ENCODE results near the gene SCARB1.

GRCh38 chr12:124765581-124766489, 97.8 kb downstream of the SCARB1 start:
- TF ChIP-seq CTCF (tag by site-specific recombination; IDR thresholded peaks at IDR 0.05) (no peak), ZBTB7A (tag by site-specific recombination; IDR thresholded peaks at IDR 0.05; ENCODE audit: low read depth) (no peak), KLF9 (tag by site-specific recombination; IDR thresholded peaks at IDR 0.05; ENCODE audit: low read depth) (no peak), ZNF555 (tag by site-specific recombination; conservative IDR thresholded peaks at IDR 0.05) (no peak), IKZF3 (tag by site-specific recombination; IDR thresholded peaks at IDR 0.05) (no peak)
